Measurements from ENCODE around the gene PTPRH. TPM values are rescaled to one million over a fixed set of nuclear protein-coding genes. Genes with fewer than 3 reads are reported as not detected.
"Not testable (repeated sequence)": the region's sequence is repeated elsewhere in the genome, so short reads cannot be mapped to it uniquely, and the experiment has no call there.

The PTPRH gene
- total RNA-seq, 2 experiments from 2014 or later, result not detected

GRCh38 chr19:55228403-55229031 lies 19.2 kb upstream of the PTPRH start, which contains the start of gene TMEM86B:
Gene TMEM86B (minus strand): TSS chr19:55228763. CDS start chr19:55228741, 22 bp downstream.
- Mint-ChIP-seq H3K4me1 (ENCODE audit: low read depth) (no peaks in the 10 kb centered on the region), H3K36me3 (peaks cover 34% of the 10 kb centered on the region), H3K9me3 (no peaks in the 10 kb centered on the region), H3K27me3 (no peaks in the 10 kb centered on the region), H3K27ac (peak within 1 kb of the TSS; percentile 24), H3K4me3 (no peak within 1 kb of the TSS)
- no peak for DNase-seq
- CTCF ChIA-PET, result no interaction called here
- intact Hi-C loops (cut with micrococcal nuclease), result no loop called here
- POLR2A ChIA-PET, result no interaction called here

DNA sequence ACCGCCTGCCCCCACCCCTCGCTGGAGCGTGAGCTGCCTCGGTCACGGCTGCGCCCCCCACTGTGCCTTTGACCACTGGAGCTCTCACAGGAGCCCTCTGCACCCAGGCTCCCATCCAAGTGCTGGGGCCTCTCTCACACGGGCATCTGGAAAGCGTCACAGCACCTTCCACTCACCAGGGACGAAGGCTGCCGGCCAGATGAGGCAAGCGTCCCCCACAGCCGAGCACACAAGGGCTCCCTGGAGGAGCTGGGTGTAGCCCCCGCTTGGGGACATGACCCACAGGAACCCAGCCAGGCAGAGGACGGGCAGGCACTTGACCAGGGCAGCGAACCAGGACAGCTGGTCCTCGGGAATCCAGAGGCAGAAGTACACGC lies 18.7 kb upstream of the PTPRH start:
- POLR2A ChIA-PET, result no interaction called here
- Mint-ChIP-seq H3K27me3 (no peaks in the 10 kb centered on the region), H3K27ac (no peak overlapping the region), H3K4me3 (no peak overlapping the region), H3K4me1 (ENCODE audit: low read depth) (no peaks in the 10 kb centered on the region), H3K36me3 (peaks cover 33% of the 10 kb centered on the region), H3K9me3 (no peaks in the 10 kb centered on the region)
- no peak for DNase-seq
- CTCF ChIA-PET, result no interaction called here
- intact Hi-C loops (cut with micrococcal nuclease), result no loop called here

DNA sequence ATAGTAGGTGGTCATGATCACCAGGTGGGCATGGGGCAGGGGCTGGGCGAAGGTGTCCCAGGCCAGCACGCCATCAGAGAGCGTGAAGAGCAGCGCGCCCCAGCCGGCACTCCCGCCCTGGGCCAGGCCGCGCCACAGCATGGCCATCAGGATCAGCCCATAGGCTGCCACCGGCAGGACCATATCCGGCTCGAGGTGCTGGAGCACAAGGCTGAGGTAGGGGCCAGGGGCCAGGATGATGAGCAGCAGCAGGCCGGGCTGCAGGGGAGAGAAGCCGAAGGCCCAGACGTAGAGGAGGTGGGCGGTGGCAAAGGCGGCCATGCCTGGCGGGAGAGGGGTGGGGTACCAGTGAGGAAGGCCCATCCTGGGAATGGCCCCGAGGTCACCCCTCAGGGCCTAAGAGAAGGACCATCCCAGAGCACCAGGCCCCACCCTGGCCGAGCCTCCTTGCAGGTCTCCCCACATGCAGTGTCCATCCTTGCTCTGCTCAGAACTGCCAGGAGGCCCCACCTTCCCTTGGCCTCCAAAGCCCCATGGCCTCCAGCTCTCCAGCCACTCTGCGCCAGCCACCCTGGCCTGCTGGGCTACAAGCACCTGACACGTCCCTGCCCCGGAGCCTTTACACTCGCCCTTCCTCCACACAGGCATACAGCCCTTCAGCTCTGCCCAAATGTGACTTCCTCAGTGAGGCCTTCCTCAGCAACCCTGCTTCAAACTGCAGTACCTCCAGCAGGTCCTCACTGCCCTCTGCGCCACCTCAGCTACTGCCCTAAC lies 18.1 kb upstream of the PTPRH start:
- ChIA-PET CTCF (no interaction called here), POLR2A (no interaction called here)
- no peak for DNase-seq
- Mint-ChIP-seq H3K4me1 (ENCODE audit: low read depth) (no peaks in the 10 kb centered on the region), H3K27ac (peak overlapping the region; percentile 24), H3K9me3 (no peaks in the 10 kb centered on the region), H3K27me3 (no peaks in the 10 kb centered on the region), H3K4me3 (no peak overlapping the region), H3K36me3 (peaks cover 32% of the 10 kb centered on the region)
- intact Hi-C loops (cut with micrococcal nuclease), result no loop called here

- Mint-ChIP-seq H3K9me3 (no peaks in the 10 kb centered on the region), H3K36me3 (peaks cover 31% of the 10 kb centered on the region), H3K4me3 (no peak overlapping the region), H3K27me3 (no peaks in the 10 kb centered on the region), H3K4me1 (ENCODE audit: low read depth) (no peaks in the 10 kb centered on the region), H3K27ac (no peak overlapping the region)
- no peak for DNase-seq
- CTCF ChIA-PET, result no interaction called here
- POLR2A ChIA-PET, result no interaction called here
- intact Hi-C loops (cut with micrococcal nuclease), result no loop called here
Observed at GRCh38 chr19:55226788-55227187, 17.5 kb upstream of the PTPRH start.

GRCh38 chr19:55226273-55226672 lies 17.0 kb upstream of the PTPRH start:
- Mint-ChIP-seq H3K9me3 (peaks cover 3% of the 10 kb centered on the region), H3K27me3 (no peaks in the 10 kb centered on the region), H3K4me1 (ENCODE audit: low read depth) (no peaks in the 10 kb centered on the region), H3K4me3 (no peak overlapping the region), H3K36me3 (peaks cover 33% of the 10 kb centered on the region), H3K27ac (no peak overlapping the region)
- DNase-seq, result no peak
- ChIA-PET CTCF (no interaction called here), POLR2A (no interaction called here)
- intact Hi-C loops (cut with micrococcal nuclease), result no loop called here

DNA sequence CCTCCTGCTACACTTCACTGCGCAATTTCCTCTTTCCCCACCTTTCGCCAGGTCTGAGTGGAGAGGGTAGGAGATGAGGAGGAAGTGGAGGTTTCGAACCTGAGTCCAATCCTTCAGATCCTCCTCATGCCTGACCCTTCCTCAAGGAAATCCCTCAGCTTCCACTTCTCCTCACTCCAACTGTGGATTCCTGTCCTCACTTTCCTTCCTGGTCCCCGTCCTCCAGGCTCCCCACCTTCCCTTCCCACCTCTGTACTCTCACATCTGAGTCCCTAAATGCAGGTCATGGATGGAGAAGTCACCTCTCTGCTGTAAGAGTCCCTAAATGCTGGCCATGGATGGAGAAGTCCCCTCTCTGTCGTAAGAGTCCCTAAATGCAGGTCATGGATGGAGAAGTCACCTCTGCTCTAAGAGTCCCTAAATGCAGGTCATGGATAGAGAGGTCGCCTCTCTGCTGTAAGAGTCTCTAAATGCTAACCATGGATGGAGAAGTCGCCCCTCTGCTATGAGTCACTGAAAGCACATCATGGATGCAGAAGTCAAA lies 16.2 kb upstream of the PTPRH start:
- peaks cover 9% of the 10 kb centered on the region for H3K9me3 Mint-ChIP-seq
- no peak for DNase-seq
- H3K36me3 Mint-ChIP-seq, result peaks cover 39% of the 10 kb centered on the region
- ChIA-PET CTCF (no interaction called here), POLR2A (no interaction called here)
- no peaks in the 10 kb centered on the region for H3K4me1 Mint-ChIP-seq (ENCODE audit: low read depth)
- no peak overlapping the region for H3K4me3 Mint-ChIP-seq
- intact Hi-C loops (cut with micrococcal nuclease), result no loop called here
- H3K27ac Mint-ChIP-seq, result peak overlapping the region; percentile 40
- H3K27me3 Mint-ChIP-seq, result no peaks in the 10 kb centered on the region

- H3K9me3 Mint-ChIP-seq, result peaks cover 11% of the 10 kb centered on the region
- peaks cover 37% of the 10 kb centered on the region for H3K36me3 Mint-ChIP-seq
- H3K27ac Mint-ChIP-seq; CTCF ChIA-PET; intact Hi-C loops (cut with micrococcal nuclease); POLR2A ChIA-PET; H3K4me3 Mint-ChIP-seq; H3K4me1 Mint-ChIP-seq (ENCODE audit: low read depth); DNase-seq; H3K27me3 Mint-ChIP-seq: not testable (repeated sequence)
Observed at GRCh38 chr19:55224679-55225414, 15.5 kb upstream of the PTPRH start.

DNA sequence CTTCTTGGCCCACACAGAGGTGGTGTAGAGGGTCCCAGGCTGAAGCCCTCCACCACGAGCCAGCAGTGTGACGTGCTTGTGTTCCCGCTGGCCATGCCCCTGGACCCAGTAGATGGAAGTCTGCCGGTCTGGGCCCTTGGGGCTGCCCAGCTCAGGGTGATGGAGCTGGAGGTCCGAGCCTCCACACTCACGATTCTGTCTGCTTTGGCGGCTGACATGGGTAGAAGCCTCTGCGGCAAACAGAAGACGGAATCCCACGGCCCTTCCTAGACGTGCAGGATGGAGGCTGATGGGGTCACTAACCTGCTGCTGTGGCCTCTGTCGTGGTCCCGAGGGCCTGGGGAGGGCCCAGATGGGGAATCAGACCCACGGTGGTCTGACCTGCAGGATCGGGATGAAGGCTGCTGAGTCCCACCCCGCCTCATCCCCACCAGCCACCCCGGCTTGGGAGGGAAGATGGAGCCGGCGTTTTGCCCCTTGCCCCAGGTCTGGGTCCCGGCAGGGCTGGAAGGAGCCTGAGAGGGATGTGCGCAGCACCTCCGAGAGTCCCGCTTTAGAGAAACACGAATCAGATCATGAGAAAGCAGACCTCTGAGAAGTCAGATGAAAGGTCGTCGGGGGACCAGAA lies 14.9 kb upstream of the PTPRH start:
- no peak for DNase-seq
- Mint-ChIP-seq H3K27ac (no peak overlapping the region), H3K4me3 (no peak overlapping the region), H3K36me3 (peaks cover 34% of the 10 kb centered on the region), H3K4me1 (ENCODE audit: low read depth) (no peaks in the 10 kb centered on the region), H3K27me3 (no peaks in the 10 kb centered on the region), H3K9me3 (peaks cover 11% of the 10 kb centered on the region)
- ChIA-PET POLR2A (no interaction called here), CTCF (no interaction called here)
- intact Hi-C loops (cut with micrococcal nuclease), result no loop called here

- H3K4me1 Mint-ChIP-seq (ENCODE audit: low read depth), result no peaks in the 10 kb centered on the region
- no peak overlapping the region for H3K27ac Mint-ChIP-seq
- intact Hi-C loops (cut with micrococcal nuclease), result no loop called here
- CTCF ChIA-PET, result no interaction called here
- no peak for DNase-seq
- no peak overlapping the region for H3K4me3 Mint-ChIP-seq
- H3K9me3 Mint-ChIP-seq, result peaks cover 11% of the 10 kb centered on the region
- no peaks in the 10 kb centered on the region for H3K27me3 Mint-ChIP-seq
- peaks cover 30% of the 10 kb centered on the region for H3K36me3 Mint-ChIP-seq
- POLR2A ChIA-PET, result no interaction called here
Observed at GRCh38 chr19:55223291-55224037, 14.2 kb upstream of the PTPRH start.

- H3K27me3 Mint-ChIP-seq, result peaks cover 7% of the 10 kb centered on the region
- peaks cover 11% of the 10 kb centered on the region for H3K9me3 Mint-ChIP-seq
- H3K27ac Mint-ChIP-seq, result no peak overlapping the region
- intact Hi-C loops (cut with micrococcal nuclease), result no loop called here
- POLR2A ChIA-PET, result no interaction called here
- no peak for DNase-seq
- H3K36me3 Mint-ChIP-seq, result peaks cover 17% of the 10 kb centered on the region
- H3K4me3 Mint-ChIP-seq, result no peak overlapping the region
- CTCF ChIA-PET, result no interaction called here
- peaks cover 11% of the 10 kb centered on the region for H3K4me1 Mint-ChIP-seq (ENCODE audit: low read depth)
Observed at GRCh38 chr19:55220525-55220924, 11.2 kb upstream of the PTPRH start.

- no peak overlapping the region for H3K4me3 Mint-ChIP-seq
- H3K27me3 Mint-ChIP-seq, result peaks cover 20% of the 10 kb centered on the region
- peaks cover 18% of the 10 kb centered on the region for H3K9me3 Mint-ChIP-seq
- POLR2A ChIA-PET, result interaction anchor here (0.6 kb wide), 1 partner anchor 43 kb away, joined by 4 read pairs; no protein-coding TSS in a partner anchor
- no peak overlapping the region for H3K27ac Mint-ChIP-seq
- CTCF ChIA-PET, result interaction anchor here (0.6 to 0.7 kb wide), 2 partner anchors 13 to 509 kb away, joined by 3 read pairs; no protein-coding TSS in a partner anchor
- H3K4me1 Mint-ChIP-seq (ENCODE audit: low read depth), result peaks cover 11% of the 10 kb centered on the region
- intact Hi-C loops (cut with micrococcal nuclease), result loop anchor here (2.0 kb wide), 1 partner anchor 42 kb away; the partner anchor contains the start of gene PPP6R1
- H3K36me3 Mint-ChIP-seq, result peaks cover 14% of the 10 kb centered on the region
- DNase-seq, result peak; percentile 76
Observed at GRCh38 chr19:55216461-55217198, 7.3 kb upstream of the PTPRH start.

Data from activated CD4-positive, alpha-beta memory T cell treated with anti-CD3 and anti-CD28 coated beads for 36 hours (primary cell).